ENCODE results near the gene GRAPL.
"Not testable (repeated sequence)": the region's sequence is repeated elsewhere in the genome, so short reads cannot be mapped to it uniquely, and the experiment has no call there.

DNA sequence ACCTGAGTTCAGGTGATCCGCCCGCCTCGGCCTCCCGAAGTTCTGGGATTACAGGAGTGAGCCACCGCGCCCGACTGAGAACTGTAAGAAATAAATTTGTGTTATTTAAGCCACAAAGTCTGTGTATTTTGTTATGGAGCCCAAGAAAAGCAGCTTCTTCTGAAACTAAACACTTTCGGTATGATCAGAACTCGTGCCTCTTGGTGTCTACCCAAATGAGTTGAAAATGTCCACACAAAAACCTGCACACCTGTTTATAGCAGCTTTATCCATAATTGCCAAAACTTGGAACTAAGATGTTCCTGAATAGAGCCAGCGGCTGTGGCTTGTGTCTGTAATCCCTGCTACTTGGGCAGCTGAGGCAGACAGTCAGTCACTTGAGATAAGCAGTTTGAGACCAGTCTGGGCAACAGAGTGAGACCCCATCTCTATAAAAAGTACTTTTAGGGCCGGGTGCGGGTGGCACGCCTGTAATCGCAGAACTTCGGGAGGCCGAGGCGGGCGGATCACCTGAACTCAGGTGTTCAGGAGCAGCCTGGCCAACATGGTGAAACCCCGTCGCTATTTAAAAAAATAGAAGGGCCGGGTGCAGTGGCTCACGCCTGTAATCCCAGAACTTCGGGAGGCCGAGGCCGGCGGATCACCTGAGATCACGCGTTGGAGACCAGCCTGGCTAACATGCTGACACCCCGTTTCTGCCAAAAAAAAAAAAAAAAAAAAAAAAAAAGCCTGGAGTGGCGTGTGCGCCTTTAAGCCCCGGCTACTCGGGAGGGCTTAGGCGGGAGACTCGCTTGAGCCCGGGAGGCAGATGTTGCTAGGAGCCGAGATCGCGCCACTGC is 61.7 kb downstream of the GRAPL start:
- TF ChIP-seq, protein P1, sequence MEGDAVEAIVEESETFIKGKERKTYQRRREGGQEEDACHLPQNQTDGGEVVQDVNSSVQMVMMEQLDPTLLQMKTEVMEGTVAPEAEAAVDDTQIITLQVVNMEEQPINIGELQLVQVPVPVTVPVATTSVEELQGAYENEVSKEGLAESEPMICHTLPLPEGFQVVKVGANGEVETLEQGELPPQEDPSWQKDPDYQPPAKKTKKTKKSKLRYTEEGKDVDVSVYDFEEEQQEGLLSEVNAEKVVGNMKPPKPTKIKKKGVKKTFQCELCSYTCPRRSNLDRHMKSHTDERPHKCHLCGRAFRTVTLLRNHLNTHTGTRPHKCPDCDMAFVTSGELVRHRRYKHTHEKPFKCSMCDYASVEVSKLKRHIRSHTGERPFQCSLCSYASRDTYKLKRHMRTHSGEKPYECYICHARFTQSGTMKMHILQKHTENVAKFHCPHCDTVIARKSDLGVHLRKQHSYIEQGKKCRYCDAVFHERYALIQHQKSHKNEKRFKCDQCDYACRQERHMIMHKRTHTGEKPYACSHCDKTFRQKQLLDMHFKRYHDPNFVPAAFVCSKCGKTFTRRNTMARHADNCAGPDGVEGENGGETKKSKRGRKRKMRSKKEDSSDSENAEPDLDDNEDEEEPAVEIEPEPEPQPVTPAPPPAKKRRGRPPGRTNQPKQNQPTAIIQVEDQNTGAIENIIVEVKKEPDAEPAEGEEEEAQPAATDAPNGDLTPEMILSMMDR (IDR thresholded peaks at IDR 0.05; ENCODE audit: low read length): not testable (repeated sequence)
- TF ChIP-seq EZH2 (IDR thresholded peaks at IDR 0.05; ENCODE audit: borderline replicate concordance, low read length): not testable (repeated sequence)

Data from OCI-LY1 (cell line).